Lower lobe of right lung (tissue), 2 donors: ENCODE data around the gene PPCS. TPM values are rescaled to one million over a fixed set of nuclear protein-coding genes. Genes with fewer than 3 reads are reported as not detected.
"Not testable (repeated sequence)": the region's sequence is repeated elsewhere in the genome, so short reads cannot be mapped to it uniquely, and the experiment has no call there.

ENCODE experiments used
- ATAC-seq, 2 donors: fragments of 200-7000 bp; cut with Tn5 transposase; one replicate each; pipeline ENCODE4 v1.9.1; 2020 to 2022; ENCODE audit warnings: mild to moderate bottlenecking in 2 of 2, moderate library complexity in 2 of 2
- DNase-seq: peaks from one replicate; pipeline ENCODE4 v3.0.0-alpha.2; 2020
- H3K27ac ChIP-seq: fragments of 200-600 bp; one replicate; pipeline ENCODE4 v1.8.0; 2022
- H3K27me3 ChIP-seq: fragments of 200-600 bp; one replicate; pipeline ENCODE4 v1.8.0; 2022; ENCODE audit warnings: low read depth
- H3K36me3 ChIP-seq: fragments of 200-600 bp; one replicate; pipeline ENCODE4 v1.8.0; 2022; ENCODE audit warnings: mild to moderate bottlenecking
- H3K4me1 ChIP-seq: fragments of 200-600 bp; one replicate; pipeline ENCODE4 v1.8.0; 2022
- H3K4me3 ChIP-seq: fragments of 200-600 bp; one replicate; pipeline ENCODE4 v1.8.0; 2022; ENCODE audit warnings: mild to moderate bottlenecking
- H3K9me3 ChIP-seq: fragments of 200-600 bp; one replicate; pipeline ENCODE4 v1.8.0; 2022
- CTCF ChIP-seq: fragments of 200-600 bp; IDR thresholded peaks from one replicate; pipeline ENCODE4 v1.8.0; 2022; ENCODE audit warnings: antibody characterized with exemption, mild to moderate bottlenecking
- intact Hi-C: fragments of 100-400 bp; cut with DNase I; formaldehyde crosslinking; loops from one replicate; pipeline ENCODE4 v1.11.0; 2022
- total RNA-seq: library from RNA; stranded (reverse); fragmentation: NEBNext Ultra II Directional; extraction: Animal tissue kit (Norgen Biotek cat#: 25700); gene quantifications from one replicate; pipeline ENCODE4 v1.2.1, GENCODE V29; 2021
- donor health status: DM: no; HTN: yes; CAD: no; lungs with severe emphysema.

PPCS gene
- total RNA-seq, 1 donor from 2014 or later, result 55.0 TPM

GRCh38 chr1:42479621-42480020, 23.3 kb downstream of the PPCS start:
- Histone ChIP-seq H3K9me3 (no peaks in the 10 kb centered on the region), H3K4me3 (no peak overlapping the region), H3K27ac (no peak overlapping the region), H3K36me3 (peaks cover 20% of the 10 kb centered on the region), H3K4me1 (no peaks in the 10 kb centered on the region), H3K27me3 (no peaks in the 10 kb centered on the region)
- intact Hi-C loops, result no loop called here
- TF ChIP-seq CTCF, result no peak
- DNase-seq, result no peak
- no peak for ATAC-seq

- DNase-seq (no peak), ATAC-seq (no peak)
- Histone ChIP-seq H3K9me3 (no peaks in the 10 kb centered on the region), H3K27ac (no peak overlapping the region), H3K36me3 (peaks cover 20% of the 10 kb centered on the region), H3K4me3 (no peak overlapping the region), H3K27me3 (no peaks in the 10 kb centered on the region), H3K4me1 (no peaks in the 10 kb centered on the region)
- intact Hi-C loops, result no loop called here
- no peak for TF ChIP-seq CTCF
These were observed 24.6 kb downstream of the PPCS start for GRCh38 chr1:42480921-42481320.

- intact Hi-C loops, result no loop called here
- peaks cover 20% of the 10 kb centered on the region for H3K36me3 ChIP-seq
- no peaks in the 10 kb centered on the region for H3K9me3 ChIP-seq
- no peak for TF ChIP-seq CTCF
- no peak overlapping the region for H3K4me3 ChIP-seq
- DNase-seq (no peak), ATAC-seq (no peak)
- no peaks in the 10 kb centered on the region for H3K27me3 ChIP-seq
- H3K27ac ChIP-seq, result no peak overlapping the region
- no peaks in the 10 kb centered on the region for H3K4me1 ChIP-seq
These were observed 26.4 kb downstream of the PPCS start for GRCh38 chr1:42482635-42483153.

- Histone ChIP-seq H3K4me3 (no peak overlapping the region), H3K9me3 (no peaks in the 10 kb centered on the region), H3K27me3 (no peaks in the 10 kb centered on the region), H3K27ac (no peak overlapping the region), H3K4me1 (no peaks in the 10 kb centered on the region), H3K36me3 (peaks cover 20% of the 10 kb centered on the region)
- no peak for DNase-seq
- ATAC-seq, result peak in 1 of 2 donors; percentile 55
- no peak for TF ChIP-seq CTCF
- intact Hi-C loops, result no loop called here
These were observed 28.0 kb downstream of the PPCS start for GRCh38 chr1:42484382-42484781.

- no peak overlapping the region for H3K27ac ChIP-seq
- H3K4me1 ChIP-seq, result no peaks in the 10 kb centered on the region
- DNase-seq (no peak), ATAC-seq (no peak)
- intact Hi-C loops, result no loop called here
- no peaks in the 10 kb centered on the region for H3K27me3 ChIP-seq
- TF ChIP-seq CTCF, result no peak
- H3K4me3 ChIP-seq, result no peak overlapping the region
- H3K36me3 ChIP-seq, result peaks cover 9% of the 10 kb centered on the region
- no peaks in the 10 kb centered on the region for H3K9me3 ChIP-seq
These were observed 33.9 kb downstream of the PPCS start for GRCh38 chr1:42490237-42490636.

- DNase-seq, H3K27ac ChIP-seq, intact Hi-C loops, H3K4me1 ChIP-seq, H3K27me3 ChIP-seq, H3K36me3 ChIP-seq, ATAC-seq, H3K4me3 ChIP-seq: not testable (repeated sequence)
- peaks cover 41% of the 10 kb centered on the region for H3K9me3 ChIP-seq
These were observed 45.7 kb downstream of the PPCS start for GRCh38 chr1:42502031-42502430.
